HG03280 (cell line): ENCODE data around the gene OTULIN.

Experiments used
- ATAC-seq: cut with Tn5 transposase; IDR thresholded peaks from one replicate; pipeline ENCODE4 v1.9.1; 2021; ENCODE audit warnings: mild to moderate bottlenecking, moderate library complexity; ENCODE audit not compliant: unreplicated experiment

Gene OTULIN

GRCh38 chr5:14739981-14740380 lies 75.5 kb downstream of the OTULIN start:
- no peak for ATAC-seq

GRCh38 chr5:14741131-14741530 lies 76.6 kb downstream of the OTULIN start:
- no peak for ATAC-seq

DNA sequence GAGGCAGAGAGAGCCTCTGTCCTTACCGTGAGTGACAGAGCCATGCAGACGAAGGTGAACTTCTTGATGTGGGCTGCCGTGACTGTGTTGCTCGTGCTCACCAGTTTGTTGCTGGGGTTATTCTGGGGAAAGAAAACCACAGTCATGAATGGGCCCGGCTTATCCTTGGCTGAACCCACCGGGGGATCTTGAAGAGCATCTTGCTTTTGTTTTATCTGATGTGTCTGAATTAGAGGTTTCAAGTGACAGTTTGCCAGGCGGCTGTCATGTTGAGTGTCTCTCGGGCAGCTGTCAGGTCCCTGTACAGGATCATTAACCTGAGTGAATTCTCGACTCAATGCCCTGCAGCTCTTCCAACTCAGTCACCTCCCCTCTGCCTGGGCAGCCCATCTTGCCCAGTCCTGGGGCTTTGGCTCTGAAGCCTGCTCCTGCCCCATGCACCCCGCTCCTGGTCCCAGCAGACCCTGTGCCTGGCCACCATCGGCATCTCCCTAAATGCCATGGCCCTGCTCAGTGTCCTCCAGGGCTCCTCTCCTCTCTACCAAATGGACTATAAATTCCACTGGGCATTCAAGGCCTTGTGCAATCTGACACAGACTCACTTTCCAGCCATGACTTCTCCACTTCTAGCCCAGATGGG lies 77.4 kb downstream of the OTULIN start:
- no peak for ATAC-seq

DNA sequence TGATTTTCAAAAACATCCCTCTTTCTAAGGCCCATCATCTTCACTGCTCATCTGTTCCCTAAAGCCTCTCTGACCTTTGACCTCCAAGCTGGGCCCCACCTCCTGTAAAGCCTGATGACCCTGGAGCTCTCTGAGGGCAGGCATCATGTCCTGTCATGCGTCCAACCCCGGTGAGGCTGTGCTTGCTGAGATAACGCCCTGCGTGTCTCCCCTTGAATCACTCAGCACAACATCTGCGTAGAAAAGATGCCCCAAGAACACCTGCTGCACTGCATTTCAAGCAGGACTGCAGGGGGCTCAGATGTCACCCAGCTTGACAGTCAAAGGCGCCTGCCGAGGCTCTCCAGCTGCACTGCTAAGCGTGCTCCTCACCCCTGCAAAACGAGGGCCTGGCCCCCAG lies 78.0 kb downstream of the OTULIN start:
- no peak for ATAC-seq

GRCh38 chr5:14743601-14744295 lies 79.2 kb downstream of the OTULIN start:
- ATAC-seq, result no peak

- no peak for ATAC-seq
Observed at GRCh38 chr5:14744296-14745187, 80.0 kb downstream of the OTULIN start.

- ATAC-seq, result no peak
Observed at GRCh38 chr5:14745188-14745563, 80.7 kb downstream of the OTULIN start.

DNA sequence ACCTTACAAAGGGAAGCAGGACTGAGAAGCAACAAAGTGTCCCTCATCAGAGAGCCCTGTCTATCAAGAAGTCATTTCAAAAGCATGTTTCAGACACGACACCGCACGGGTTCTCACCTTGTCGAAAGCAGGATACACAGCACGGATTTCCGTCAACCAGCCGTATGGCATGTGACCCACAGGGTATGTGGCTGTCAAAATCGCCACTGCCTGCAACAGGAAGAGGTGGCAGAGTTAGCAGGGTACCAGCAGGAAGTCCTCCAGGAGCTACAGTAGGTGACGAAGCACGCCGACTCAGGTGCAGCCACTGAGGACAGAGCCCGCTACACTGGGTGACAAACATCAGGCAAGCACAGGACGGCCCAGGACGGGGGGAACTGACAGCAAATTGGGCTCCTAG lies 81.2 kb downstream of the OTULIN start:
- no peak for ATAC-seq

DNA sequence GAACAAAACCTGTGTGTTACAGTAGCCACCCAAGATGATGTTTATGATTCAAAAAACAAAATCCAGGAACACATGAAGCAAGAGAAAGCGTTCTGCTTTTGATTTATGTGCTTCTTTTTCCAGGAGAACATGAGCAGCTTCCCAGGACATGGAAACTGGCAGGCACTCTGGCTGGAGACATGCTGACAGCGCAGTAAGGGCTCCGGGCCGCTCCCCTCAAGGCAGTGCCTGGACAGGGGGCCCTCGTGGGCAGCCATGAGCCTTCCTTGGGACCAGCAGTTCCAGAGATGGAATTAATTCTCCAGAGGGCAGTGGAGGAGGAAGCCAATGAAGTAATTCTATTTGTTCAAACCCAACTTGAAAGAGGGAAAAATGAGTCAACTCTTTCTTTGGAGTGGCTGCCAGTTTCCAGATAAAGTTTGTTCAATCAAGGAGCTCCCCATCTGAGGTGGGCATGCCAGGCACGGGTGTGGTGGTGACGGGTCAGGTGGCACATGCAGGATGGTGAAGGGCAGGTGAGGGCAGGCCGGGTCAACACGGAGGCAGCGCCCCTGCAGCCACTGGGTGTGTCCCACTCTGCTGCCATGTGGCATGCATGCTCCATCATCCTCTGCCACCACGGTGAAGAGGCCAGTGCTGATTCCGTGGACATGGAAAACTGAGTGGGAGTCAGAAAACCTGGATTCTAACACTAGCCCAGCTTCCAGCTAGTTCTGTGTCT lies 83.8 kb downstream of the OTULIN start:
- ATAC-seq, result no peak
